Astrocyte (in vitro differentiated cells and primary cell): ENCODE measurements around the gene GATA6.

Source experiments
- EZH2 ChIP-seq: IDR thresholded peaks from 2 replicates; pipeline ENCODE4 v1.6.1; 2012; ENCODE audit warnings: mild to moderate bottlenecking, low read length, inconsistent platforms; ENCODE audit not compliant: insufficient read depth
- TF ChIP-seq, protein P1 (sequence below): IDR thresholded peaks from 2 replicates; pipeline ENCODE4 v1.5.1; 2011; ENCODE audit warnings: low read depth, mild to moderate bottlenecking, inconsistent platforms, low read length, moderate library complexity; ENCODE audit not compliant: insufficient read depth

DNA sequence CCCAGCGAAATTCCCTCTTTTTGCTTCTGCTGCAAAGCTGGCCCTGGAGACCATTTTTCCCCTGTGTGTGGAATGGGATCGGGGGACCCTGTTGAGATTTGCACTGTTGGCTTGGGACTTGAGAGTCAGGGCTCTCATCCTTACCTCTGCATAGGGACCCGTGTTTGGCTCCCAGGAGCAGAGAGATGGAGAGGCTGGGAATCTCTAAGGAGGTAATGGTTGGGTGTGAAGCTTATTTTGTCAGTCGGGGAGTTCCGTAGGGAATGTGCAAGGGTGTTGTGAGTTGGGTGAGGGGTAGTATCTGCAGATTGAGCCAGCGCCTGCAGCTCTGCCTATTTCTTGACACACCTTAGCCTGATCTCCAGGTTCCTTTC, 4.5 kb downstream of the GATA6 start:
- TF ChIP-seq, protein P1, sequence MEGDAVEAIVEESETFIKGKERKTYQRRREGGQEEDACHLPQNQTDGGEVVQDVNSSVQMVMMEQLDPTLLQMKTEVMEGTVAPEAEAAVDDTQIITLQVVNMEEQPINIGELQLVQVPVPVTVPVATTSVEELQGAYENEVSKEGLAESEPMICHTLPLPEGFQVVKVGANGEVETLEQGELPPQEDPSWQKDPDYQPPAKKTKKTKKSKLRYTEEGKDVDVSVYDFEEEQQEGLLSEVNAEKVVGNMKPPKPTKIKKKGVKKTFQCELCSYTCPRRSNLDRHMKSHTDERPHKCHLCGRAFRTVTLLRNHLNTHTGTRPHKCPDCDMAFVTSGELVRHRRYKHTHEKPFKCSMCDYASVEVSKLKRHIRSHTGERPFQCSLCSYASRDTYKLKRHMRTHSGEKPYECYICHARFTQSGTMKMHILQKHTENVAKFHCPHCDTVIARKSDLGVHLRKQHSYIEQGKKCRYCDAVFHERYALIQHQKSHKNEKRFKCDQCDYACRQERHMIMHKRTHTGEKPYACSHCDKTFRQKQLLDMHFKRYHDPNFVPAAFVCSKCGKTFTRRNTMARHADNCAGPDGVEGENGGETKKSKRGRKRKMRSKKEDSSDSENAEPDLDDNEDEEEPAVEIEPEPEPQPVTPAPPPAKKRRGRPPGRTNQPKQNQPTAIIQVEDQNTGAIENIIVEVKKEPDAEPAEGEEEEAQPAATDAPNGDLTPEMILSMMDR: no peak
- no peak for TF ChIP-seq EZH2
